Spinal cord (tissue), 10 donors: ENCODE results near the gene ADPRHL1. TPM values are rescaled to one million over a fixed set of nuclear protein-coding genes. Genes with fewer than 3 reads are reported as not detected.
"Not testable (repeated sequence)": the region's sequence is repeated elsewhere in the genome, so short reads cannot be mapped to it uniquely, and the experiment has no call there.

Experiments used
- DNase-seq, 6 donors: peaks; one replicate each; pipeline versions ENCODE4 v3.0.0 to v3.0.0-alpha.2; 2013 to 2015; ENCODE audit warnings: low spot score in 6 of 6, low read depth in 4 of 6
- H3K27ac ChIP-seq: one replicate; pipeline ENCODE4 v1.5.1; 2013; ENCODE audit warnings: low read depth, low read length, control low read depth
- H3K27me3 ChIP-seq: one replicate; pipeline ENCODE4 v1.6.1; 2013; ENCODE audit warnings: low read length; ENCODE audit not compliant: control insufficient read depth, insufficient read depth
- H3K36me3 ChIP-seq: one replicate; pipeline ENCODE4 v1.6.1; 2013; ENCODE audit warnings: low read length; ENCODE audit not compliant: control insufficient read depth, insufficient read depth
- H3K4me1 ChIP-seq: one replicate; pipeline ENCODE4 v1.6.1; 2013; ENCODE audit warnings: low read length; ENCODE audit not compliant: control insufficient read depth, insufficient read depth
- H3K4me3 ChIP-seq: one replicate; pipeline ENCODE4 v1.5.1; 2013; ENCODE audit warnings: low read depth, low read length, control low read depth
- H3K9me3 ChIP-seq: one replicate; pipeline ENCODE4 v1.6.1; 2013; ENCODE audit warnings: low read length; ENCODE audit not compliant: control insufficient read depth, insufficient read depth
- WGBS: methylation state at CpG from one replicate; pipeline ENCODE4 v1.1.5; 2013; ENCODE audit warnings: missing lambda C conversion rate; ENCODE audit not compliant: insufficient coverage; 5-methylcytosine and 5-hydroxymethylcytosine counted together
- polyA plus RNA-seq, 2 donors: library from polyadenylated mRNA; unstranded; fragments of 120-200 nt; gene quantifications; one replicate each; pipeline ENCODE4 v1.2.1, GENCODE V29; 2013; ENCODE audit not compliant: insufficient read length in 2 of 2
- total RNA-seq, 2 donors: library from RNA; depleted of rRNA in 1 of 2; stranded (reverse); fragments of 120-200 nt in 1 of 2; fragments of >200 nt in 1 of 2; gene quantifications; one replicate each; pipeline versions ENCODE4 v1.2.3 to v1.2.4, GENCODE V29; 2013 to 2014
- donor health status: healthy.

The ADPRHL1 gene
- total and polyA plus RNA-seq, 4 donors, result 3.1 to 7.2 (median 4.4) TPM

- Histone ChIP-seq H3K27me3 (no peaks in the 10 kb centered on the region), H3K27ac (no peak overlapping the region), H3K4me1 (peaks cover 6% of the 10 kb centered on the region), H3K36me3 (peaks cover 2% of the 10 kb centered on the region), H3K4me3 (no peak overlapping the region), H3K9me3 (no peaks in the 10 kb centered on the region)
- WGBS, result 96% methylated on average over 9 of the region's 10 CpGs
- DNase-seq, result no peak
These were observed 83.4 kb downstream of the ADPRHL1 start for GRCh38 chr13:113369881-113370280.

GRCh38 chr13:113369189-113369588, 84.1 kb downstream of the ADPRHL1 start:
- Histone ChIP-seq H3K4me1 (peaks cover 12% of the 10 kb centered on the region), H3K27me3 (no peaks in the 10 kb centered on the region), H3K27ac (no peak overlapping the region), H3K4me3 (no peak overlapping the region), H3K9me3 (no peaks in the 10 kb centered on the region), H3K36me3 (peaks cover 2% of the 10 kb centered on the region)
- DNase-seq, result no peak
- WGBS, result 89% methylated on average over 28 of the region's 29 CpGs

DNA sequence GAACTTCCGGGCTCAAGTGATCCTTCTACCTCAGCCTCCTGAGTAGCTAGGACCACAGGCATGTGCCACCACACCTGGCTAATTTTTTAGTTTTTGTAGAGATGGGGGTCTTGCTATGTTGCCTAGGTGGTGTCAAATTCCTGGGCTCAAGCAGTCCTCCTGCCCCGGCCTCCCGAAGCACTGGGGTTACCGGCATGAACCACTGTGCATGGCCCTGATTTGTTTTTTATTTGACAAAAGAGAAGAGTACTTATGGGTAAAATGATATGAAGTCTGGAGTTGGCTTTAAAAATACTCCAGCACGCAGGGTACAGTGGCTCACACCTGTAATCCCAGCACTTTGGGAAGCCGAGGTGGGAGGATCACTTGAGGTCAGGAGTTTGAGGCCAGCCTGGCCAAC, 84.9 kb downstream of the ADPRHL1 start:
- not testable (repeated sequence) for H3K27me3 ChIP-seq, H3K9me3 ChIP-seq, H3K27ac ChIP-seq, H3K36me3 ChIP-seq, H3K4me3 ChIP-seq, DNase-seq
- 98% methylated on average over 6 of the region's 6 CpGs for WGBS
- H3K4me1 ChIP-seq, result peaks cover 16% of the 10 kb centered on the region

- peaks cover 8% of the 10 kb centered on the region for H3K27me3 ChIP-seq
- no peak overlapping the region for H3K4me3 ChIP-seq
- DNase-seq, result no peak
- no peak overlapping the region for H3K27ac ChIP-seq
- peaks cover 2% of the 10 kb centered on the region for H3K36me3 ChIP-seq
- no peaks in the 10 kb centered on the region for H3K9me3 ChIP-seq
- WGBS, result 59% methylated on average over 6 of the region's 6 CpGs
- H3K4me1 ChIP-seq, result peaks cover 21% of the 10 kb centered on the region
These were observed 85.5 kb downstream of the ADPRHL1 start for GRCh38 chr13:113367771-113368170.

GRCh38 chr13:113367020-113367560, 86.2 kb downstream of the ADPRHL1 start:
- Histone ChIP-seq H3K9me3 (no peaks in the 10 kb centered on the region), H3K27ac (no peak overlapping the region), H3K36me3 (peaks cover 2% of the 10 kb centered on the region), H3K27me3 (peaks cover 11% of the 10 kb centered on the region), H3K4me1 (peaks cover 24% of the 10 kb centered on the region), H3K4me3 (no peak overlapping the region)
- no peak for DNase-seq
- WGBS, result 92% methylated on average over 11 of the region's 15 CpGs

- Histone ChIP-seq H3K27me3 (peaks cover 11% of the 10 kb centered on the region), H3K27ac (no peak overlapping the region), H3K4me3 (no peak overlapping the region), H3K36me3 (peaks cover 2% of the 10 kb centered on the region), H3K4me1 (peaks cover 24% of the 10 kb centered on the region), H3K9me3 (no peaks in the 10 kb centered on the region)
- 87% methylated on average over 9 of the region's 9 CpGs for WGBS
- DNase-seq, result no peak
These were observed 87.2 kb downstream of the ADPRHL1 start for GRCh38 chr13:113365971-113366588.

DNA sequence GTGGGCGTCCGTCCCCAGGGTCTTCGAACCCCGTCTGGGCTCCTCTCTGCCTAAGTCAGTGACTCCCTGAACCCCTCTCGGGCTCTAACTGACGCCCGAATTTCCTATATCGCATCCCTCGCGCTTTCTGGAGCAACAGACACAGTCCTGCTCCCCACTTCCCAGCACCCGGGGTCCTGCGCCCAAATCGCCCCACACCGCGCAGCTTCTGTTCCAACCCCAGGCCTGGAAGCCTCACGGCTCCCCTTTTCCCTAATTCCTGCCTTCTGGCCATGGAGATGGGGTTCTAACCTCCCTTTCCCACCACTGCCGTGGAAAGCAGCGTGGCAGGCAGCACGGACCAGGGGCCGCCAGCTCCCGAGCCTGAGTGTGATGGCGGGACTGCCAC, 87.7 kb downstream of the ADPRHL1 start:
- 96% methylated on average over 19 of the region's 22 CpGs for WGBS
- H3K4me3 ChIP-seq, result no peak overlapping the region
- H3K27ac ChIP-seq, result no peak overlapping the region
- peaks cover 11% of the 10 kb centered on the region for H3K27me3 ChIP-seq
- peaks cover 2% of the 10 kb centered on the region for H3K36me3 ChIP-seq
- H3K4me1 ChIP-seq, result peaks cover 24% of the 10 kb centered on the region
- no peaks in the 10 kb centered on the region for H3K9me3 ChIP-seq
- DNase-seq, result no peak

DNA sequence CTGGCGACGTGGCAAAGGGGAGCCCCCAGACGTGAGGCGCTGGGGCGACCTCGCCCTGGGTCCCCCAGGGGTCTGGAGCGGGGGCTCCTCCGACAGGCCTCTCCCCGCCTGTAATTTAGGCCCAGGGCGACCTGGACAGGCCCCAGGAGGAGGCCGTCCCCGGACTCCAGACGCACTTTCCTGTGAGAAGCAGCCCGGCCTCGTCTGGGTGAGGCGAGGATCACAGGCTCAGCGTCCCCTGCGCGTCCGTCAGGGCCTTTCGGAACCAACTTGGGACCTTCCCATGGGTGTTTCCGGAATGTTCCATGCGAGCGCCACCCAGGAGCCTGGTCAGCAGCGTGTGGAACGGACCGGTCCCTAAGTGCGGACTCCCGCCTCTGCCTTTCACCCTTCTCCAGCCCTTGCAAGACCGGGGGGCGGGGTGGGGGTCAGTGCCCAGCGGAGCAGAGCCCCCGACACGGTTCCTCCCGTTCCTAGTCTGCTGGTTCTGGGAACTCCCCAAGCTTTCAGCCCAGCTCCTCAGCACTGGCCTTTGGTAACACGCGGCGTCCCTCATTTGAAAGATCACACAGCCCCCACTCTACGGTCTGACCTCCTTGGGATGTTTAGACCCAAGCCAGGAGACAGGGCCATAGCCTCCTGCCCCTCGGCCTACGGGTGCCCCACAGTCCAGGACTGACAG, 88.2 kb downstream of the ADPRHL1 start:
- Histone ChIP-seq H3K36me3 (peaks cover 2% of the 10 kb centered on the region), H3K27me3 (peaks cover 11% of the 10 kb centered on the region), H3K4me3 (peak overlapping the region; percentile 59), H3K27ac (no peak overlapping the region), H3K9me3 (no peaks in the 10 kb centered on the region), H3K4me1 (peaks cover 24% of the 10 kb centered on the region)
- DNase-seq, result no peak
- WGBS, result 82% methylated on average over 41 of the region's 41 CpGs

DNA sequence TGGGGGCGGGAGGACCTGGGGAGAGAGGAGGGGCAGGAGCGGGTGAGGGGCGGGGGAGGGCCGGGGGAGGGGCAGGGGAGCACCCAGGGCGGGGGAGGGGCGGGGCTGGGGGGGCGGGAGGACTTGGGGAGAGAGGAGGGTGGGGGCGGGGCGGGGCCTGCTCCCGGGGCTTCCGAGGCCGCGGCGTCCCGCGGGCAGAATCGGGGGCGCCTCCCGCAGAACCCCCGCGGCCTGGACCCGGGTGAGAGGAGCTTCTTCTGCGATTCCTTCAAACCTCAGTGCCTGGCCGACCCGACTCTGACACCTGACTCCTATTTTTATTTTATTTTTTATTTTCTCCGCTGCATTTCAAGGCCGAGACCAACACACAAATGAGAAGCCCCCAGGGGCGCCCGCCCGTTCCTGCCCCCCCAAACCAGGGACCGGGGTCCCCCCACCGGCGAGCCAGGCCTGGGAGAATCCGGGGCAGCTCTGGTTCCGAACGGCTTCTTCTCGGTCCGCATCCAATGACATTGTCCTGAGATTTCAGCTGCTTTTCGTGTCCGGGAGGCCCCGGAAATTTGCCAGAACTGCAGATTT, 88.9 kb downstream of the ADPRHL1 start:
- DNase-seq, result peak in 2 of 6 donors; percentile 59 to 77
- Histone ChIP-seq H3K36me3 (peaks cover 2% of the 10 kb centered on the region), H3K4me1 (peaks cover 24% of the 10 kb centered on the region), H3K27ac (no peak overlapping the region), H3K9me3 (no peaks in the 10 kb centered on the region), H3K4me3 (peak overlapping the region; percentile 59), H3K27me3 (peaks cover 11% of the 10 kb centered on the region)
- 6% methylated on average over 29 of the region's 41 CpGs for WGBS
